Progenitor cell of endocrine pancreas (in vitro differentiated cells): ENCODE measurements around the gene ZSCAN5A. TPM values are rescaled to one million over a fixed set of nuclear protein-coding genes. Genes with fewer than 3 reads are reported as not detected.
"Not testable (repeated sequence)": the region's sequence is repeated elsewhere in the genome, so short reads cannot be mapped to it uniquely, and the experiment has no call there.

Experiments used
- DNase-seq: peaks from one replicate; pipeline ENCODE4 v3.0.0; 2021; ENCODE audit warnings: low spot score; ENCODE audit not compliant: unreplicated experiment
- H3K27ac Mint-ChIP-seq: 2 replicates; pipeline ENCODE4 v1.8.0; 2021; ENCODE audit warnings: mild to moderate bottlenecking, moderate library complexity, mixed read lengths
- H3K27me3 Mint-ChIP-seq: 2 replicates; pipeline ENCODE4 v1.8.0; 2021; ENCODE audit warnings: mixed read lengths
- H3K36me3 Mint-ChIP-seq: 2 replicates; pipeline ENCODE4 v1.8.0; 2022; ENCODE audit warnings: mixed read lengths; ENCODE audit not compliant: insufficient read depth
- H3K4me1 Mint-ChIP-seq: 2 replicates; pipeline ENCODE4 v1.8.0; 2021; ENCODE audit warnings: low read depth, mixed read lengths
- H3K4me3 Mint-ChIP-seq: 2 replicates; pipeline ENCODE4 v1.8.0; 2021; ENCODE audit warnings: low read depth, mild to moderate bottlenecking, moderate library complexity, mixed read lengths
- H3K9me3 Mint-ChIP-seq: 2 replicates; pipeline ENCODE4 v1.8.0; 2021; ENCODE audit warnings: low read depth, mixed read lengths
- CTCF ChIP-seq: fragments of 200-600 bp; sonication (generic); IDR thresholded peaks from one replicate; pipeline ENCODE4 v1.5.0; 2021; ENCODE audit warnings: antibody characterized with exemption, mild to moderate bottlenecking; ENCODE audit not compliant: unreplicated experiment
- total RNA-seq: library from RNA; stranded (reverse); gene quantifications from 2 replicates; pipeline ENCODE4 v1.2.1, GENCODE V29; 2021

The ZSCAN5A gene
- total RNA-seq, 1 donor from 2014 or later: 19.1 TPM

GRCh38 chr19:56270676-56271075, 44.0 kb downstream of the ZSCAN5A start:
- Mint-ChIP-seq H3K4me1 (no peaks in the 10 kb centered on the region), H3K27ac (no peak overlapping the region), H3K27me3 (no peaks in the 10 kb centered on the region), H3K9me3 (no peaks in the 10 kb centered on the region), H3K4me3 (no peak overlapping the region), H3K36me3 (peaks cover 15% of the 10 kb centered on the region)
- no peak for DNase-seq
- TF ChIP-seq CTCF: no peak

GRCh38 chr19:56269348-56269747, 45.3 kb downstream of the ZSCAN5A start:
- Mint-ChIP-seq H3K27me3 (no peaks in the 10 kb centered on the region), H3K36me3 (peaks cover 13% of the 10 kb centered on the region), H3K27ac (no peak overlapping the region), H3K4me1 (no peaks in the 10 kb centered on the region), H3K4me3 (no peak overlapping the region), H3K9me3 (no peaks in the 10 kb centered on the region)
- no peak for DNase-seq
- TF ChIP-seq CTCF: no peak

DNA sequence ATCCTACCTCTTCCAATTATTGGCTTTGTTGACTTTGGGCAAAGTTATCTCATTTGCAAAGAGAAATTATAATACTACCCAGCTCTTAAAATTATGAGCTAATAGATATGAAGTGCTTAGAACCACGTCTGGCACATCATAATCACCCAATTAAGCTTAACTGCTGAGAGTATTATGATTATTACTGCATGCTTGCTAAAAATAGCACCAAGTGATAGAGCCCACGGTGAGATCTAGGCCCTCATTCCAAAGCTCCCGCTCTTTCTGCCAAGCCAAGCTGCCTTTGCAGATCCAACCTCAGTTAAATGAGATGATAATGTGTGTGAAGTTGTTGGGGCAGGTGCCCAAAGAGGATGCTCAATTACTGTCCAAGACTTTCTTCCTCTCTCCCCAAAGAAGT, 48.6 kb downstream of the ZSCAN5A start:
- Mint-ChIP-seq H3K9me3 (no peaks in the 10 kb centered on the region), H3K27ac (no peak overlapping the region), H3K4me3 (no peak overlapping the region), H3K4me1 (no peaks in the 10 kb centered on the region), H3K36me3 (peaks cover 14% of the 10 kb centered on the region), H3K27me3 (no peaks in the 10 kb centered on the region)
- no peak for TF ChIP-seq CTCF
- DNase-seq: no peak

DNA sequence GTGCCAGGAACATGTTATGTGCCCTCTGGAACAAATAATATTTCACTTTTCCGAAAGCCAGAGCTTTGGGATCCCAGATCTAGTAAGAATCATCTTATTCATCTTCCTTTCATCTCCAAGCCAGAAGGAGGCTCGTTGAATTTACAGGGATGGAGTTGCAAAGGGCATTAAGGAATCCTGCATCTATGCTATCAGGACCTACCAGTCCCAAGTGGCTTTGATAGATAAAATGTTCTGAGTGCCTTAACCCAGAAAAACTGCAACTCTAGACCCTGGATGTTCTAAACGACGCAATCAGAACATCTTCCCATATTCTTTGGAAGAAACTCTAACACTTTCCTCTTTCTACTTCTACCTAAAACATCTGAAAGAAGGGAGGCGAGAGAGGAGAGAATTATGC, 51.3 kb downstream of the ZSCAN5A start:
- Mint-ChIP-seq H3K27ac (no peak overlapping the region), H3K4me1 (no peaks in the 10 kb centered on the region), H3K27me3 (peaks cover 4% of the 10 kb centered on the region), H3K36me3 (peaks cover 7% of the 10 kb centered on the region), H3K9me3 (no peaks in the 10 kb centered on the region), H3K4me3 (no peak overlapping the region)
- DNase-seq: no peak
- no peak for TF ChIP-seq CTCF

GRCh38 chr19:56261932-56262331, 52.7 kb downstream of the ZSCAN5A start:
- H3K4me1 Mint-ChIP-seq, H3K4me3 Mint-ChIP-seq, DNase-seq, H3K36me3 Mint-ChIP-seq, H3K9me3 Mint-ChIP-seq, H3K27ac Mint-ChIP-seq: not testable (repeated sequence)
- peaks cover 11% of the 10 kb centered on the region for H3K27me3 Mint-ChIP-seq

GRCh38 chr19:56261145-56261544, 53.5 kb downstream of the ZSCAN5A start:
- Mint-ChIP-seq H3K27me3 (peaks cover 18% of the 10 kb centered on the region), H3K4me1 (no peaks in the 10 kb centered on the region), H3K36me3 (peaks cover 3% of the 10 kb centered on the region), H3K9me3 (no peaks in the 10 kb centered on the region), H3K27ac (no peak overlapping the region), H3K4me3 (no peak overlapping the region)
- no peak for DNase-seq
- no peak for TF ChIP-seq CTCF
